Measurements from ENCODE around the gene CPNE5. TPM values are rescaled to one million over a fixed set of nuclear protein-coding genes. Genes with fewer than 3 reads are reported as not detected.
A peak's percentile ranks its signal among the peaks of the same experiment; 100 is the strongest.

CPNE5 gene
- total and polyA plus RNA-seq, 7 donors = 0.03 to 1.7 (median 0.41) TPM

DNA sequence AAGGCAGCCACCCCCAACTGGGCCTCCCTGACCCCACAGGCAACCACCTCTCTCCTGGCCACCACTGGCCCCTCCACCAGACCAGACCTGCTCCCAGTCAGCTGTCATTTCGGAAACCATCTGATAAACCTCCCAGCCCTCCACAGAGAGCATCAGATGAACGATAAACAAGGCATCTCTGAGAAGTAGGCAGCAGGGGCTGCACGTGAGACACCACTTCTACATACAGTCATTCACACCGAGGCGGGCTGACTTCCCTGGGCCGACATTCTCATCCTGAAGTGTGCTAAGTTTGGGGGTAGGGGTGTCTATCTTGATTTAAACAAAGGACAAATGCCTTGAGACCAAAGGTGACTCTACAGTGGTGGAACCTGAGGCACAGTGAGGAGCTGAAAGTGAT, 13.8 kb downstream of the CPNE5 start:
- intact Hi-C loops (cut with DNase I) = no loop called here
- Histone ChIP-seq H3K4me3 (no peak overlapping the region), H3K27me3 (ENCODE audit: insufficient read depth in 3 of 3, low read length in 2 of 3) (no peaks in the 10 kb centered on the region), H3K9me3 (no peaks in the 10 kb centered on the region), H3K27ac (no peak overlapping the region), H3K4me1 (peaks cover 14% of the 10 kb centered on the region), H3K36me3 (ENCODE audit: insufficient read depth in 1 of 2, low read depth in 1 of 2) (no peaks in the 10 kb centered on the region)
- DNase-seq = no peak
- TF ChIP-seq, protein P1, sequence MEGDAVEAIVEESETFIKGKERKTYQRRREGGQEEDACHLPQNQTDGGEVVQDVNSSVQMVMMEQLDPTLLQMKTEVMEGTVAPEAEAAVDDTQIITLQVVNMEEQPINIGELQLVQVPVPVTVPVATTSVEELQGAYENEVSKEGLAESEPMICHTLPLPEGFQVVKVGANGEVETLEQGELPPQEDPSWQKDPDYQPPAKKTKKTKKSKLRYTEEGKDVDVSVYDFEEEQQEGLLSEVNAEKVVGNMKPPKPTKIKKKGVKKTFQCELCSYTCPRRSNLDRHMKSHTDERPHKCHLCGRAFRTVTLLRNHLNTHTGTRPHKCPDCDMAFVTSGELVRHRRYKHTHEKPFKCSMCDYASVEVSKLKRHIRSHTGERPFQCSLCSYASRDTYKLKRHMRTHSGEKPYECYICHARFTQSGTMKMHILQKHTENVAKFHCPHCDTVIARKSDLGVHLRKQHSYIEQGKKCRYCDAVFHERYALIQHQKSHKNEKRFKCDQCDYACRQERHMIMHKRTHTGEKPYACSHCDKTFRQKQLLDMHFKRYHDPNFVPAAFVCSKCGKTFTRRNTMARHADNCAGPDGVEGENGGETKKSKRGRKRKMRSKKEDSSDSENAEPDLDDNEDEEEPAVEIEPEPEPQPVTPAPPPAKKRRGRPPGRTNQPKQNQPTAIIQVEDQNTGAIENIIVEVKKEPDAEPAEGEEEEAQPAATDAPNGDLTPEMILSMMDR (IDR thresholded peaks at IDR 0.05) = no peak
- no peak for ATAC-seq
- WGBS, 3 donors = 89 to 91% (median 90%) methylated on average over 6 of the region's 6 CpGs

DNA sequence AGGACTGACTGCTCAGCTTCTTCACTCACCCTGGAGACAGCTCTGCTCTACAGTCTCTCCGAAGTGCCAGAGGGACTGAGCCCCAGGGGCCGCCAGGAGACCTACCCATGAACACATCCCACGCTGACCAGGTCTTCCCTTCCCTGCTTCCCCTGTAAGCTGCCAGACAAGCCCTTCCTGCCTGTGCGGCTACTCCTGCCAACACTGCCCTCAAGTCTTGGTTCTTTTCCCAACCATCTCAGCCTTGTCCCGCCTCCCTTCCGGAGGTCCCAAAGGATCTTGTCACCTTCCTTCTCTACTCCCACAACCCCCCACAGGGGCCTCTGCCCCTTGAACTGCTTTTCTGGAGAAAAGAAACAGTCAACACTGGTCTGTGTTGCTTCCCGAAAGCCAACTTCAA, 15.0 kb downstream of the CPNE5 start:
- TF ChIP-seq, protein P1 (IDR thresholded peaks at IDR 0.05) = no peak
- no peak for DNase-seq
- no peaks in the 10 kb centered on the region for H3K9me3 ChIP-seq
- peak overlapping the region; percentile 32 for H3K27ac ChIP-seq
- no peak overlapping the region for H3K4me3 ChIP-seq
- H3K27me3 ChIP-seq (ENCODE audit: insufficient read depth in 3 of 3, low read length in 2 of 3) = no peaks in the 10 kb centered on the region
- H3K36me3 ChIP-seq (ENCODE audit: insufficient read depth in 1 of 2, low read depth in 1 of 2) = no peaks in the 10 kb centered on the region
- 69 to 77% (median 72%) methylated on average over 7 of the region's 7 CpGs for WGBS, 3 donors
- no peak for ATAC-seq
- intact Hi-C loops (cut with DNase I) = no loop called here
- H3K4me1 ChIP-seq = peaks cover 3% of the 10 kb centered on the region

DNA sequence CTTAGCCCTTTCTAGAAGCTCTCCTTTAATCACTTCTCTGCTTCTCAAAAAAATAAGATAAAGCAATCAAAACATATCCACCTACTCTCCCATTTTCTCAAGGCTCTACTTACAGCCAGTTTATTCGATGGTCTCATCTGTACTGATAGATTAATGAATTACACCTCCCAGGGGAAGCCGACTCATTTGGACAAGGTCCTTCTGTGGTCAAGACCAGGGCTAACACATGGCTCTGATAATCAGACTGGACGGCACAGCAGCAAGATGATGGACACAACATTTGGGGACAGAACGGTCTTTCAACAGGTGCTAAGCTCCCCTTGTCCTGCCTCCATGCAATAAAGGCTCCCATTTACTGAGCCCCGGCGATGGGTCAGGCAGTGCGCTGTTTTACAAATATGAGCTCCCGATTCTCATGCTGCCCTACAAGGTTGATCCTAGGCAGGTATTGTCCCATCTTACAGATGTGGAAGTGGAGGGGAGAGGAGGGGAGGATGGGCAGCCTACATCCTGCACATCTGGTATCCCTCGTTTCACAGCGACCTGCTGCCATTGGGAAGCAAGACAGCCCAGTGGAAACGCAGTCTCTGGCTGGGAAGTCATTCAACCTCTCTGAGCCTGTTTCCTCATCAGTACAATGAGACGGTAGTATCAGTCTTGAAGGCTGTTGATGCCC, 15.7 kb downstream of the CPNE5 start:
- ATAC-seq (no peak), DNase-seq (no peak)
- Histone ChIP-seq H3K36me3 (ENCODE audit: insufficient read depth in 1 of 2, low read depth in 1 of 2) (no peaks in the 10 kb centered on the region), H3K4me1 (peaks cover 3% of the 10 kb centered on the region), H3K4me3 (no peak overlapping the region), H3K9me3 (no peaks in the 10 kb centered on the region), H3K27ac (peak overlapping the region; percentile 32), H3K27me3 (ENCODE audit: insufficient read depth in 3 of 3, low read length in 2 of 3) (no peaks in the 10 kb centered on the region)
- intact Hi-C loops (cut with DNase I) = no loop called here
- WGBS, 3 donors = 72 to 83% (median 80%) methylated on average over 12 of the region's 12 CpGs
- TF ChIP-seq, protein P1 (IDR thresholded peaks at IDR 0.05) = no peak

DNA sequence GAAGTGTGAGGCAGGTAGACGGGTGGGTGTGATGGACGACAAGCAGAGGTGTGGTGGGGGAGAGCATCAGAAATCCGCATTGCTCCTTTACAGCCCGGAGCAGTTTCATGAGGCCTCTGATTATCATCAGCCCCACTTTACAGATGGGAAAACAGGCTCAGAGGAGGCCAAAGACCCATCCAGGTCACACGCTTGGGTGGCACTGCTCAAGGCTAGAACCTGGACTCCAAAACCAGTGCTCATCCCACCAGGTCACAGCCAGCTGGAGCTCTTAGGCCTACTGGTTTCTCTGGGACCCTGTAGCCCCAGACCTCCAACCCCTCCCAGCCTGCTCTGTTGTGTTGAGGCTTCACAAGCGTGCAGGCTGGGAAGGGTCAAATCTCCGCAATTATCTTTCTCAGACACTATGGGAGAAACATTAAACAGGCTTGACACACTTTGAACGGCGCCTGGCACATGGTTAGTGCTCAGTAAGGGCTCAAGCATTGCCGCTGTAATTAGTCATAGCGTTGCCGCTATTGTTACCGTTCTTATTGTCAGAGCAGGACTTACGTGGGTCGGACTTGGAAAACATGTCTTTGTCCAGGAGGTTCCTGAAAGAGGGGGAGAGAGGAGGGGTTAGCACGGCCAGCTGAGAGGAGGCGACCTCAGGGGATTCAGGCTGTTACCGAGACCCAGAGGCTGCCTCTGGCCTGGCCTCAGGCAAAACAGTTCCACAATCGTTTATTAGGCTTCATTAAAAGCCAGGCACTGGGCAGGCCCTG, 16.6 kb downstream of the CPNE5 start:
- Histone ChIP-seq H3K27me3 (ENCODE audit: insufficient read depth in 3 of 3, low read length in 2 of 3) (no peaks in the 10 kb centered on the region), H3K27ac (peak overlapping the region; percentile 65), H3K9me3 (no peaks in the 10 kb centered on the region), H3K4me1 (peaks cover 3% of the 10 kb centered on the region), H3K4me3 (no peak overlapping the region), H3K36me3 (ENCODE audit: insufficient read depth in 1 of 2, low read depth in 1 of 2) (no peaks in the 10 kb centered on the region)
- DNase-seq = no peak
- TF ChIP-seq, protein P1 (IDR thresholded peaks at IDR 0.05) = no peak
- ATAC-seq = peak in 3 of 4 donors; percentile 24 to 44 (median 31)
- intact Hi-C loops (cut with DNase I) = no loop called here
- 72 to 74% (median 74%) methylated on average over 19 of the region's 19 CpGs for WGBS, 3 donors

Measured in psoas muscle (tissue), 8 donors.